IPS DF 19.7 (cell line): Measurements from ENCODE around the gene KCNQ2.
A peak's percentile ranks its signal among the peaks of the same experiment; 100 is the strongest.

Experiments
- DNase-seq: peaks from one replicate; pipeline ENCODE4 v3.0.0-alpha.2; 2013; ENCODE audit warnings: low read depth, low spot score

Gene KCNQ2

DNA sequence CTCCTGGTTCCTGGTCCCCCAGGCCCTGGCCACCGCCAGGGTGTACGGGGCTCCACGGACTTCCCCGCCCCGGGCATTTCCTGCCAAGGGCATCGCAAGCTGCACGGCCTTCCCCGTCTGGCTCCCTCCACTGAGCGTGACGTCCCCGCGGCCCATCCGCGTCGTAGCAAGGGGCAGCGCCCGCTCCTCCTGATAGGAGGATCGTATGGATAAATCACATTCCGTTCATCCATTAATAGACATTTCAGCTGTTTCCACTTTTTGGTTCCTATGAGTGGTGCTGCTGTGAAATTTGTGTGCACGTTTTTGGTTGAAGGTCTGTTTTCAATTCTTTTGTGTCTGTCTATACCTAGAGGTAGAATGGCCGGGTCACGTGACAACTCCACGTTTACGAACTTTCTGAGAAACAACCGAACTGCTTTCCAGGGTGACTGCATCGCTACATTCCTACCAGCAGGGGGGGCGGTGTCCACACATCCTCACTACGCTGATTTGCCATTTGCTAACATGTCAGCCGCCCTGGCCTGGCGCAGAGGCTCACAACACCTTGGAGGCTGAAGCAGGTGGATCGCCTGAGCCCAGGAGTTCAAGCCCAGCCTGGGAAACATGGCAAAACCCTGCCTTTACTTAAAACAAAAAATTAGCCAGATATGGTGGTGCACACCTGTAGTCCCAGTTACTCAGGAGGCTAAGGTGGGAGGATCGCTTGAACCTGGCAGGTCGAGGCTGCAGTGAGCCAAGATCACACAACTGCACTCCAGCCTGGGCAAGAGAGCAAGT lies 37.7 kb downstream of the KCNQ2 start:
- DNase-seq: peak; percentile 60

DNA sequence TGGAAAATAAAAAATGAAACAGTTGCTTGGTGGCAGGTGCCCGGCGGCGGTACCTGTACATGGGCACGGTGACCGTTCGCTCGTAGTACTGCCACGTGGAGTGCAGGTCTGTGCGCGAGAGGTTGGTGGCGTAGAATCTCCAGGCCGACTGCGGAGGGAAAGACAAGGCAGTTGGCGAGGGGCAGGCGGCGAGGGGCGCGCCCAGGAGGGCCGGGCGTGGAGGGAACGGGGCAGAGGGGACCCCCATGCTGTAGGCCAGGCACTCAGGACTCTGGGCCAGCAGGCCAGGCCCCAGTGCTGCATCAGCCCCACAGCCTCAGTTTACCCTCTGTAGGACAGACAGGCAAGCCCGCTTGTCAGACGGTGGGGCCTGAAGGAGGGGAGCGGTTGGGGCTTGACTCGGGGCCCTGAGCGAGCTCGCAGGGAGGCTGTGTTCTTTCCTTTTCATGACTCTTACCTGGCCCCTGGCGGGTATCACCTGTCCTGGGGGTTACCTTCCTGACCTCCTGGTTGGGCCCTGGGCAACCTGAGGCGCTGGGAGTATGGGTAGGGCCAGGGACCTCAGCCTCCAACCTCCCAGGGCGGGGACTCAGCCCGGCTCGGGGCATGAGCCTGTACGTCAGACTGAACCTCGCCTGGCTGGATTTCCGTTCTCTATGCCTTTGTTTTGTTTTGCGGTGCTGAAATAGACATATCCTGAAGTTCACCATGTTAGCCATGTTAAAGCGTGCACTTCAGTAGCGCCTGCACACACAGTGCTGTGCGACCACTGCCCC lies 38.5 kb downstream of the KCNQ2 start:
- DNase-seq: no peak

DNA sequence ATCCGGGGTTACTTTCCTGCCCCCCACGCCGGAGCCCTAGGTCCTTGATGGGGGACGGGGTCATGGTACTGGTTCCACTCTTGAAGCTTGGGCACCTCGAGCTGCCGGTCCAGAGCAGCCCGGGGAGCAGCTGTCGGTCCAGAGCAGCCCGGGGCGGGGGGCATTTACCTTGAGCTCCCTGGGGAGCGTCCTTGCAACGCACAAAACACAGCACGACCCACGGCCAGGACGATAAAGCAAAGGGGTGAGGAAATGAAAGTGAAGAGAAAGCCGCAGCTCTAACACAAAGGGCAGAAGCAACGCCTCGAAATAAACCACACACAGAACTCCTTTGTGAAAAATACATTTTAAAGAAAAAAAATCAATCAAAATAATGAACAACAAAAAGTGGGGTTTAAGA lies 39.1 kb downstream of the KCNQ2 start:
- DNase-seq: no peak

DNA sequence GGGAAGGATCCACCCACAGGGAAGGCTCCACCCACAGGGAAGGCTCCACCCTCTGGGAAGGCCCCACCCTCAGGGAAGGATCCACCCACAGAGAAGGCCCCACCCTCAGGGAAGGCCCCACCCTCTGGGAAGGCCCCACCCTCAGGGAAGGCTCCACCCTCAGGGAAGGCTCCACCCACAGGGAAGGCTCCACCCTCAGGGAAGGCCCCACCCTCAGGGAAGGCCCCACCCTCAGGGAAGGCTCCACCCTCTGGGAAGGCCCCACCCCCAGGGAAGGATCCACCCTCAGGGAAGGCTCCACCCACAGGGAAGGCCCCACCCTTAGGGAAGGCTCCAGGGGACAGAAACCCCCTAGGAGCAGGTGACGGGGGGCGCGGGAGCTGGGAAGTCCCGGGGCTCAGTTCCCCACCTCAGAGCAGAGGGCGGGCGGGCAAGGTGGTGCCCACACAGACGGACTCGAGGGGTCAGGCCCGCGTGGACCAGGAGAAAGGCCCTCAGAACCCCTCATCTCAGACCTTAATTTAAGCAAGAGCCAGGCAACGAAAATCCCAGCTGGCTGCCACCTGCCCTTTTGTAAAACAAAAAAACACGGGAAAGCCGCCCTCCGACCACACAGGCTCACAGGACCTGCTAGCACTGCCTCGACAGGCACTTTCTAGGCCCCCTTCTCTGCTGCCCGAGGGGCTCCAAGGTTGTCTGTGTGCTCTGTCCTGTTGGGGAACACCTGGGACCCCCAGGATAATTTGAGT lies 39.7 kb downstream of the KCNQ2 start:
- DNase-seq: no peak

DNA sequence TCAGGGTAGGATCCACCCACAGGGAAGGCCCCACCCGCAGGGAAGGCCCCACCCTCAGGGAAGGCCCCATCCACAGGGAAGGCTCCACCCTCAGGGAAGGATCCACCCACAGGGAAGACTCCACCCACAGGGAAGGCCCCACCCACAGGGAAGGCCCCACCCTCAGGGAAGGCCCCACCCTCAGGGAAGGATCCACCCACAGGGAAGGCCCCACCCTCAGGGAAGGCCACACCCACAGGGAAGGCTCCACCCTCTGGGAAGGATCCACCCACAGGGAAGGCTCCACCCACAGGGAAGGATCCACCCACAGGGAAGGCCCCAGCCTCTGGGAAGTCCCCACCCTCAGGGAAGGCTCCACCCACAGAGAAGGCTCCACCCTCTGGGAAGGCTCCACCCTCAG lies 40.5 kb downstream of the KCNQ2 start:
- DNase-seq: no peak

DNA sequence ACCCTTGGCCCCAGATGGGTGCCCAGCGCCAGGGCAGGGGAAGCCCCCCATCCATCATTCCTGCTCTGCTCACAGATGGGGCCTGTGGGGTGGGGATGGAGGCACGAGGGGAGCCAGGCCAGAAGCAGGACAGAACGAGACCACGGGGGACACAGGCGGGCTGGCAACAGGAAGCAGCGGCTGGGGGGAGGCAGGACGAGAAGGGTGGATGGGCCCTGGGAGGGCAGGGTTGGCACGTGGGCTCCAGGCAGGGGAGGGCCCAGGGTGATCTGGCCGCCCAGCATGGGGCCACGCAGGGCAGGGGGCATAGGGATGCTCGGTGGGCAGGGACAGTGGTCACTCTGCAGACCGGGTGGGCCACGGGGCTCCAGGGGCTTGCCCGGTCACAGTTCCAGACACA lies 41.6 kb downstream of the KCNQ2 start:
- DNase-seq: no peak

DNA sequence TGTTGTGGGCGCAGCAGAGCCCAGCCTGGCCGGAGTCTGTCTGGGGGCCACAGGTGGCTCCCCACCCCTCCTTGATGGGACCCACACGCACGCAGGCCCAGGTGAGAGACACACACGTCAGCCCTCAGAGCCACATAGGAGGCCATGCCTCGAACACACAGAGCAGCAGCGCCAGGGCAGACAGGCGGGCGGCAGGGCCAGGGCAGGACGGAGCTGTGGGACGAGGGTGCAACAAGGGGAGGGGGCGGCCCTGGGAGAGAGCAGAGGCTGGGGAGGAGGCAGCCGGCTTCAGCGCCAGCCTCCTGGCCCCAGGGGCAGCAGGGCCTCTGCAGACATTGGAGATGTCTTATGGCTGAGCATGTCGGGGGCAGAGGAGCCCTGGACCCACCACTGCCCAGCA lies 42.5 kb downstream of the KCNQ2 start:
- DNase-seq: no peak

DNA sequence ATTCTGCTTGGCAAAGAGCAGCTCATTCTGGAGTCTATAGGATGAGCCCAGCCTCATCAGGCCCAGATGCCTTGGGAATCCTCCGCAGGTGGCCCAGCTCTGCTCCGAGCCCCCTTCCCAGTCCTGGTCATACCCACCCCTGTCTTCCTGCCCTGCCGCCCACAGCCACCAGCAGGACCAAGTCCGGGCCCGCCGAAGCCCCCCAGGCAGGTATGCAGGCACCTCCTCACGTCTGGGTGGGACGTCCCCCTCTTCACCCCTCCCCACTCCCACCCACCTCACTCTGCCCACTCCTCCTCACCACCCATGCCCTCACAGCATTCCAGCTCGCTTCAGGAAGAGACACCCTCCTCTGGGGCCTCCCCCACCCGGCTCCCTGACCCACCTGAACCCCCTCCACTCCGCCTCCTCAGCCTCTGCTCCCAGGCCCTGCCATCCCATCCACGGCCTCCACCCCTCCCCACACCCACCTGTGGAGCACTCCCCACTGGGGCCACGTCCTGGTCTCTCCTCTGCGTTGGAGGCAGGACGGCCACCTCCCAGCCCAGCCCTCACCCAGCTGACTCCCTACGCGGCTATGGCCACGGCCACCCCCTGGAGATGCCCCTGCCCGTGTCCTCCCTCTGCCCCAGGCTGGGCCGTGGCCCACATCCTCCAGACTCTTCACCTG lies 43.4 kb downstream of the KCNQ2 start:
- DNase-seq: no peak

DNA sequence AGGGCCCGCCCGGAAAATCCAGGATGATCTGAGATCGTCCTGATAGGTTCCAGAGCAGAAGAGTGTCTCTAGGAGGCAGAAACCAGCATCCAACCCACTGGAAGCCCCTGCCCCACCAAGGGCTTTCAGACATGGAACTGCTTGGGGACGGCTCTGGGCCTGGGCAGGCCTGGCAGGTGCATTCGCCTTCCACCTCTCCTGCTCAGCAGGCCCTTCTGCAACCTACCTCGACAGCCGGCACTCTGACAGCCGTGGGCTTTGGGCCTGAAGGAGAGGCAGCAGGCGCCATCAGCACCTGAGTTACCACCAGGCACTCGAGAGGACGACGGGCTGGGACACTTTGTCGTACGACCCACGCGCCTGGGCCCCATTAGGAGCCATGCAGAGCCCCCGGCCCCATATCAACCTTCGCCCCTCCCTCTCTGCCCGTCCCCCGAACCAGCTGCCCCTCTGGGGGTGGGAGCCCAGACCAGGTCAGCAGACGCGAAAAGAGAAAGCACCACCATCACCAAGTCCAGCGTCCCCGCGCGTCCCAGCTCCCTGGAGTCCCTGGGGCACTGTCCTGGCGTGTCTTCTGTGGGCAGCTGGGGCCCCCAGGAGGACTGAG lies 44.6 kb downstream of the KCNQ2 start:
- DNase-seq: no peak

DNA sequence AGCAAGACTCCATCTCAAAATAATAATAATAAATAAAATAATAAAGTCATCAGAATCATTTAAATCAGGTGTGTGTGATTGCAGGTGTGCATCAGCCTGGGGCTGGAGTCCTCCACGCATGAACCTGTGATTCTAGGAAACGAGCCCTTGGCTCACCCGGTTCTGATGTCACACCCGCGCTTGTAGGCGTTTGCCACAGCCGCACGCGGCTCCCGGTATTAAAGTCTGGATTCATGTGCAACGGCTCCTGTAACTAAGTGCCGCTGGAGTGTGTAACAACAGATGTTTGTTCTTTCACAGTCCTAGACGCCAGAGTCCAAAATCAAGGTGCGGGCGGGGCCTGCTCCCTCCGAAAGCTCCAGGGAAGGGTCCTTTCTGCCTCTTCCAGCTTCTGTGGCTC lies 45.2 kb downstream of the KCNQ2 start:
- no peak for DNase-seq

DNA sequence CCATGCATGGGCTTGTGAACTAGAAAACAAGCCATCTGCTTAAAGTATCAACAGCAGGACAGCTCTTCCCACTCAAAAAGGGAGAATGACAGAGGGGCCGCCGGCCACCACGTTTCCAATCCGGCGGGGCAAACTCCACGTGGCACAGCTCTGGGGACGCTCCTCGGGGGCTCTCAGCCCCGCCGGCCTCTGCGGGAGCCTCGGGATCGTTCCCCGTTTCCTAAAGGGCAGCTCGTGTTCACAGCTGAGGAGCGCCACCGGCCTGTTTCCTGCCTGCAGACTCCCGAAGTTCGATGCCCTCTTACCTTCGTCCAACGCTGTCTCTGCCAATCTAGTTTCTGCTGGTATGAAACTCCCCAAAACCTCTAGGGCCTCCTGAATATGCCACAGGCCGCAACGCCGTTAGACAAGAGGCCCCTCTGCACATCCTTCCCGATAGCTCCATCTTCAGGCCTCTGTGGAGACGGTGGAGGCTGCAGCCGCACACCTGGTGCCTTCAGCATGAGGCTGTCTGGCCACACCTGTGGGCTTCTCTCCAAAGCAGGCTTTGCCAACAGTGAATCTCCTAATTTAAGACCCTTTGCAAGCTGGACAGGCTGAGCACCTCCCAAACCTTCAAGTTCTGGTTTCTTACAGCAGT lies 46.5 kb downstream of the KCNQ2 start:
- DNase-seq: no peak

DNA sequence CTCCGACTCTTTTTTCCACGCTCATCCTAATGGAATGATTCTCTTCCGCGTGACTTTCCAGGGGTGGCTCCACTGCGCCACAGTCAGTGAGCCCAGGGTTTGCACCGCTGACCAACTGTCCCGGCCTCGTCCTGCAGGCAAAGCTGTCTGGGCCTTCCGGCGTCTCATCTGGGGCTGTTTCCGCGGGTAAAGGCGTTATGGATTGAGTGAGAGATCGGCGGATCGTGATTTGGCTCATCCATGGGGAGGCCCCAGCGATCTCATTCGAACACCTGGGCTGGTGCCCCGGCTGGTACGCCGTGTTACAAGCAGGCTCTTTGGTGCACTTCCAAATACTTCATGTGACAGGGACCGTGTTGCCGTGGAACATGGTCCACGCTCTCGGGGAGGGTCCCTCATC lies 47.8 kb downstream of the KCNQ2 start:
- DNase-seq: no peak

DNA sequence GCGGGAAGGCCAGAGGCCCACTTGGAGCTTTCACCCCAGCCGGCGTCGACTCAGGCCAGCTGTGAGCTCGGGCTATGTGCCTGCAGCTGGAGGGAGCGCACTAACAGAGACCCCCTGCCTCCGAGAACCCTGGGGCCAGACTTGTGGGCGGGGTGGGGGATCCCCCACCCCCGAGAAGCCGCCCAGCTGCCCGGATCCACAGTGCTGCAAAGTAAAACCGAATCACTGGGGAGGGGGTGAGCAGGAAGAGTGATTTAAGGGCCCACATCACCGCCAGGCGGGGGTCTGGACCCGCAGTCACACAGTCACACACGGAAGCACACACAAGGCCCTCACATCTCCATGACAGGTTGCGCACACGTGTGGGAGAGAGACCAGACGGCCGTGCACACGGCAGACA lies 48.7 kb downstream of the KCNQ2 start:
- no peak for DNase-seq

DNA sequence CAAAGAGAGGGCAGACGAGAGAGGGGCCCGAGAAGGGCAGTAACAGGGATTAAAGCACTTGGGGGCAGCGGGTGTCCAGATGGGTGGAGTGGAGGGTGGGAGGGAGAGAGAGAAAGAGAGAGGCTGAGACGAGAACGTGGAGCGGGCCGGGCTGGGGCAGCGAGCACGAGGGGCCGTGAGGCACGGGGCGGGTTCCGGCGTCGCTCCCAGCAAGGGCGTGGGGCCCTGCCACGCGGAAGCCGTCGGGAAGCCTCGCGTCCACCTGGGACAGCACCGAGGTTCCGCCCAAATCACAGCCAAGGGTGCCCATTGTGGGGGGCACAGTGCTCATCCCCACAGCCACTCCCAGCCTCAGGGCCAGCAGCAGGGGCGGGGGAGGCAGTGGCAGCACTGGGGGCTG lies 49.8 kb downstream of the KCNQ2 start:
- DNase-seq: no peak

DNA sequence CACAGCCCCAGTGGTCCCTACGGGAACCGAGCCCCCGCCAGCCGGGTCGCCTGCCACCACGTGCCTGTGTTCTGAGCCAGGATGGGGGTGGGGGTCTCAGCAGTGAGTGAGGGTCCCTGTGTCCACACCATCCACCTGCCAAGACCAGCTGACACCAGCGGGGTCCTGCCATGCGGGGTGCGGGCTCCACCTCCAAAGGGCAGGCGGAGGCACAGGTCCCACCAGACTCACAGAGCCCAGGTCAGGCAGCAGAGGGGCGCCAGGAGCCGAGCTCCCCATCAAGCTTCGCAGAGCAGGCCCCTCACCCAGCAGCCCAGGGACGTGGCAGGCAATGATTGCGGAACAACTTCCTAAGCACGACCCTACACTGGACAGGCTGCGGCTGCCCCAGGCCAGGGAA lies 50.5 kb downstream of the KCNQ2 start:
- DNase-seq: no peak

DNA sequence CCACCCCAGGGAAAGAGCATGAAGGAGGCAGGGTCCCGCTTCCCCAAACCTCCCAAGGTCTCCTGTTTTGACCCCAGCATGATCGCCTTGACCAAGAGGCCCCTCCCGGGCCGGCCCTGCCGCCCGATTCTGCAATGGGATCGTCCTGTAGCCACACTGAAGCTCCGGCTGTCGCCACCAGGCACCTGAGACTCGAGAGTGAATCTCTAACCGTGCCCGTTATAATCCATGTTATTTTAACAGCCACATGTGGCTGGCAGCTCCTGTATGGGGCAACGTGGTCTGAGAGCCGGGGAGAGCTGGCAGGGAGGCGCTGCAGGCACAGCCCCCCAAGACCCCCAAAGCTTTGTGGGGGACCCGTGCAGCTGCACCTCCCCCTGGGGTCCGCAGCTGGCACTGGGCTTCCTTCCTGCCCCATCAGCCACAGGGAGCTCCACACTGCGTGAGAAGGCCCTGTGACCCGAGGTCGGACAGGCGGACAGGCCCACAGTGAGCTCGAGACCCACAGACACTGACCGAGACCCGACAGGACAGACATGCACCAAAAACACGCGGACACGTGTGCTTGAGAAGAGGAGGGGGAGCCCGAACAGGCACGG lies 51.3 kb downstream of the KCNQ2 start:
- DNase-seq: no peak

DNA sequence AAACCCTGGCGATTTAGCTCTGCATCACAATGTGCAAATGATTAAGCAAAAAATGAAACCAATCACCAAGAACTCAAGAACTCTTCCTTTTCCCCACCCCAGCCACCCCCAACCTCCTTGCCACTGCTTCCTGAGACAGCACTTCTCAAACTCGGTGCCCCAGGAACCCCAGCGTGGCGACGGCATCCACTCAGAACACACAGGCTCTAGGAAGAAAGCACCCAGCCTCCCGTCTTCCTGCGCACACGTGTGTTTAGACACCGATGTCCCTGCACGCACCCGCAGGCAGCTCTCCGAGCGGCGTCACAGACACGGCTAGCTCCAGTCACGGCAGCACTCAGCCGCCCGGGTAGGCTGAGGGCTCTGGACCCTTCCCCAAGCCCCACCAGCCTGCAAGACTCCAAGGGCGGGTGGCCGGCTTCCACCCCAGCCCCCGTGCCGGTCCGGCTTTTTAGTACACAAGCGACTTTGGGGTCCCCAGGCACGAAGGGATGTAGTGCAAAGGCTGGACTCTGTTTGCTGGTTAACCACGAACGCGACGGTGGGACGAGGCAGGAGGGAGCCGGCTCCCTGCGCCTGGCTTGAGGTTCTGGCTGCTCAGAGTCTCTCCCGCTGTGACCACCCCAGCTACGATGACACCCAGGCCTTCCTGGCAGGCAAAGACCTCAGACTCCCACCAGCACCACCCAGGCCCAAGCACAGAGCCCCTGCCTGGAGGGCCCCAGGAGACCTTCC lies 51.9 kb downstream of the KCNQ2 start:
- no peak for DNase-seq

DNA sequence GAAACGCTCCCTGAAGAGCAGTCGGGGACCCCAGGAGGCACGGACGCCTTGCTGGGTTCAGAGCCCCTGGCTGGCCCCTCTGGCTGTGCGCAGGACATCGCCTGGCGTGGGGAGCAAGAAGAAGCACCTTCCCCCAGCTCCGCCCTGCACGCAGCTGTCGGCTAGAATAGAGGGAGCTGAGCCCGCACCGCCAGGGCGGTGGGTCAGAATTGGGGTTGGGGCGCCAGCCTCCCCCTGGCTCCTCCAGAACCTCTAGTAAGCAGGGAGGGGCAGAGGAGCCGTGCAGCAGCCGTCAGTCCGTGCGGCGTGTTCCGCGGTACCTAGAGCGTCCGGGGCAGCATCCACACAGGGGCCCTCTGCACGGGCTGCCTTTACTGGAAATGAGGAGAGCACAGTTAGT lies 53.2 kb downstream of the KCNQ2 start:
- DNase-seq: no peak

DNA sequence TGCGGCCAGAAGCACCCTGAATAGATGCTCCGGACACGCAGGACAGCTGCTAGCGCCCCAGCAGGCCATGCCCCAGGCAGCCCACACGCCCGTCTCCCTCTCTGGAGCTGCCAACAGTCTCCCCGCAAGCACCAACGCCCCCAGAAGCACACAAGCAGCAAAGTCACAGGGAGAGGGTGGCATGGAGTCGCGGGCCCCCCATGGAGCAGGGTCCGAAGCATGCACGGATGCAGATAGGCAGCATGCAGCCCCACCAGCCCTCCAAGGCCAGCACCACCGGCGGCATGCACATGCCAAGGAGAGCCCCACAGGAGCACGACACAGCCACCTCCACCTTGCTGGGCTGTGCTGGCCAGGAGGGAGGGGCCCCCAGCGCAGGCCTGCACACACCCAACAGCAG lies 53.8 kb downstream of the KCNQ2 start:
- no peak for DNase-seq

DNA sequence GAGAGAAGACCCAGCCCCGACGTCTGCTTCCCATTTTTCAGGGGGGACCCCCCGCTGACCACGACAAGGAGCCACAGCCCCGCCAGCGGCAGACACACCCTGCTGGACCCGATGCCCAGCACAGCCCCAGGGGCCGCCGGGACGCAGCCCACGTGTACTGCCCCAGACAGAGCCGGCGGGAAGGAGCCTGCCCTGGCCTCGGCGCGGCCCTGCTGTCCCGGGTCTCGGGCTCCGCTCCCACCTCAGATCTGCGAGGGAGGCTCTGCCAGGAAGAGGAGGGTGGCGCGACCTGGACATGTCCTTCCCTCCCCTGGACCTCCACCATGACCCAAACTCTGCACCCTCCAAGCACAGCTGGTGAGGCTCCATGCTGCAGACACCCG lies 54.7 kb downstream of the KCNQ2 start:
- DNase-seq: no peak
